ENCODE results near the gene SYNGR1. TPM values are rescaled to one million over a fixed set of nuclear protein-coding genes. Genes with fewer than 3 reads are reported as not detected.
"Not testable (repeated sequence)": the region's sequence is repeated elsewhere in the genome, so short reads cannot be mapped to it uniquely, and the experiment has no call there.

SYNGR1 gene
- total RNA-seq, 2 donors from 2014 or later, result 4.4 to 5.3 TPM

DNA sequence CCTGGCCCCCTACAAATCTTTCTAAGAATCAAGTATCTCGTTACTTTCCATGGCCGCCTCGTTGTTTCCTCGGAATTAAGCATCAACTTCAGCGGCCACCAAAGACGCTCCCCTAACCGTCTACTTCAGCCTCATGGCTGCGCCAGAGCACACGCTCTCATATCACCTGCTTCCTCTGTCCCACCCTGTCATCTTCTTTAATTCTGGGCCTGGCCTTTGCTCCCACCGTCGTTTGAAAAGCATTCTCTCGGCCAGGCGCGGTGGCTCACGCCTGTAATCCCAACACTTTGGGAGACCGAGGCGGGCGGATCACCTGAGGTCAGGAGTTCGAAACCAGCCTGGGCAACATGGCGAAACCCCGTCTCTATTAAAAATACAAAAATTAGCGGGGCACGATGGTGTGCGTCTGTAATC, 29.2 kb upstream of the SYNGR1 start:
- Mint-ChIP-seq H3K27ac (peak overlapping the region; percentile 98), H3K36me3 (ENCODE audit: insufficient read depth in 2 of 2) (peaks cover 24 to 31% of the 10 kb centered on the region in 2 donors), H3K4me3 (peak overlapping the region; percentile 99 to 100), H3K4me1 (ENCODE audit: low read depth) (peaks cover 39% of the 10 kb centered on the region)
- ATAC-seq (replicated peaks in 1 of 2); H3K27me3 Mint-ChIP-seq (ENCODE audit: low read depth); H3K9me3 Mint-ChIP-seq; DNase-seq: not testable (repeated sequence)

DNA sequence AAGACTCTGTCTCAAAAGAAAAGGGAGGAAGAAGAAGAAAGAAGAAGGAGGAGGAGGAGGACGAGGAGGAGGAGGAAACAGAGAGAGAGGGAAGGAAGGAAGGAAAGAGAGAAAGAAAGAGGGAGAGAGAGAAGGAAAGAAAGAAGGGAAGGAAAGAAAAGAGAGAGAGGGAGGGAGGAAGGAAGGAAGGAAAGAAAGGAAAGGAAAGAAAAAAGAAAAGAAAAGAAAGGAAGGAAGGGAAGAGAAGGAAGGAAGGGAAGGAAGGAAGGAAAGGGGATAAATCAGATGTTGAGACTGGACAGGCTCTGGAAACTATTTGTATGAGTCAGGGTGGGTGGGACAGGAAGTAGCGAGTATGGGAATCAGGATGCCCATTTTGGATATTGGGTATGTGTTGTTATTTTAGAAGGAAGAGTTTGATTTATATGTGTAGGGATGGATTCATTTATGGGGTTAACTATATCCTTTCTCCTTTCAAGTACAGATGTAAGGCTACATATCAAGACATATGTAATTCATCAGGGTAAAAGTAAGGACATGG, 24.3 kb upstream of the SYNGR1 start:
- no peak overlapping the region for H3K27ac Mint-ChIP-seq
- H3K27me3 Mint-ChIP-seq (ENCODE audit: low read depth), result no peaks in the 10 kb centered on the region
- H3K4me1 Mint-ChIP-seq (ENCODE audit: low read depth), result no peaks in the 10 kb centered on the region
- H3K9me3 Mint-ChIP-seq, result no peaks in the 10 kb centered on the region
- no peak for DNase-seq
- H3K4me3 Mint-ChIP-seq, result no peak overlapping the region
- no peak for ATAC-seq (replicated peaks in 1 of 2)
- no peaks in the 10 kb centered on the region for H3K36me3 Mint-ChIP-seq (ENCODE audit: insufficient read depth in 2 of 2)

DNA sequence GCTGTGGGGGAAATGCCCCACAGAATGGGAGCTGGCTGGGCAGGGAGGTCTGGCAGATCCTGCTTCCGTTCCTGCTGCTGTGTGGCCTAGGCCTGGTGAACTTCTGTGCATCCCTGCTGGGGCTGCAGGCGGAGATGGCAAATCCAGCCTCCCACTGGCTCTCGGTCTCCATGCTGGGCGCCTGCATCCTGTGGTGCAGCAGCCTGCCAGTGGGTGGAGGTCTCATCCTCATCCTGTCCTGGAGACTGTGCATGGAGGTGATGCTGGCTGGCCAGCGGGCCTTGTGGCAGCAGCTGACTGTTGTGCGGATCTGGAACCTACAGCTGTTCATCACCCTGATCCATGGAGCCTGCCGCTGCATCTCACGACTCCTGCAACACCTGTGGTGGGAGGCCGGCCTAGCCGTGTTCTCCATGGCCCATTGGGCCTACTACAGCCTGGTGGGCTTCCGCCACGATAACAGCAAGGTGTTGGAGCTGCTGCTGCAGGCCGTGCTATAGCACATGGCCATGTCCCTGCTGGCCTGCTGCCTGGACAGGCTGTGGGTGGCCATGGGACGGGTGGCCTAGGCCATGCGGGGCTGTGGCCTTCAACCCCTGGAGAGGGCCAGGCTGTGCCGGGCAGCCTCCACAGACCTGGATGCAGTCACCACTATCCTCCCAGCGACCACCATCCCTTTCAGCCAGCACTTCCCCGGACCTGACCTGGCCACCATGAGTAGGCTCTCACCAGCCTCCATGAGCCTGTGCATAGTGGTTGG, 21.6 kb upstream of the SYNGR1 start:
- DNase-seq (no peak), ATAC-seq (replicated peaks in 1 of 2) (no peak)
- Mint-ChIP-seq H3K9me3 (no peaks in the 10 kb centered on the region), H3K27ac (no peak overlapping the region), H3K36me3 (ENCODE audit: insufficient read depth in 2 of 2) (no peaks in the 10 kb centered on the region), H3K27me3 (ENCODE audit: low read depth) (no peaks in the 10 kb centered on the region), H3K4me1 (ENCODE audit: low read depth) (peaks cover 15% of the 10 kb centered on the region), H3K4me3 (no peak overlapping the region)

DNA sequence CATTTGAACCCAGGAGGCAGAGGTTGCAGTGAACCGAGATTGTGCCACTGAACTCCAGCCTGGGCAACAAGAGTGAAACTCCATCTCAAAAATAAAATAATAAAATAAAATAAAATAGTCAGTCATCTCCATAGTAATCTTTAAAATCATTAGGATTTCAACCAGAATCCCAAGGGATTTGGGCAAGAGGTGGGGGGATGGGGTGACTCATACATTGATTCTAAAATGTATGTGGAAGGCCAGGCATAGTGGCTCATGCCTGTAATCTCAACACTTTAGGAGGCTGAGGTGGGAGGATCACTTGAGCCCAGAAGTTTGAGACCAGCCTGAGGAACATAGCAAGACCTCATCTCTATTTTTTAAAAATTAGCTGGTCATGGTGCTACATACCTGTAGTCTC, 19.2 kb upstream of the SYNGR1 start:
- DNase-seq; ATAC-seq (replicated peaks in 1 of 2); H3K9me3 Mint-ChIP-seq; H3K4me3 Mint-ChIP-seq; H3K27ac Mint-ChIP-seq; H3K27me3 Mint-ChIP-seq (ENCODE audit: low read depth); H3K36me3 Mint-ChIP-seq (ENCODE audit: insufficient read depth in 2 of 2): not testable (repeated sequence)
- peaks cover 15% of the 10 kb centered on the region for H3K4me1 Mint-ChIP-seq (ENCODE audit: low read depth)

DNA sequence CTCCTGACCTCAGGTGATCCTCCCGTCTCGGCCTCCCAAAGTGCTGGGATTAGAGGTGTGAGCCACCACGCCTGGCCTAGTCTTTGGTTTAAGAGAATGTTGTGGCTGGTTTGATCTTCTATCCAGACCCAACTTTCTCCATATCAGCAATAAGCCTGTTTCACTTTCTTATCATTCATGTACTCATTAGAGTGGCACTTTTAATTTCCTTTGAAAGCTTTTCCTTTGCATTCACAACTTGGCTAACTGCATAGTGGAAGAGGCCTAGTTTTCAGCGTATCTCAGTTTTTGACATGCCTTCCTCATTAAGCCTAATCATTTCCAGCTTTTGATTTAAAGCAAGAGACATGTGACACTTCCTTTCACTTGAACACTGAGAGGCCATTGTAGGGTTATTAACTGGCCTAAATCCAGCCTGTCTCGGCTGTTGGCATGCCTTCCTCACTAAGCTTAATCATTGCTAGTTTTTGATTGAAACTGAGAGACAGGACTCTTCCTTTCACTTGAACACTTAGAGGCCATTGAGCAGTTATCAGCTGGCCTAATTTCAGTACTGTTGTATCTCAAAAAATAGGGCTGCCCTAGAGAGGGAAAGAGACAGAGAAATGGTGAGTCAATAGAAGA, 17.2 kb upstream of the SYNGR1 start:
- H3K4me3 Mint-ChIP-seq, result no peak overlapping the region
- H3K27ac Mint-ChIP-seq, result no peak overlapping the region
- no peaks in the 10 kb centered on the region for H3K9me3 Mint-ChIP-seq

DNA sequence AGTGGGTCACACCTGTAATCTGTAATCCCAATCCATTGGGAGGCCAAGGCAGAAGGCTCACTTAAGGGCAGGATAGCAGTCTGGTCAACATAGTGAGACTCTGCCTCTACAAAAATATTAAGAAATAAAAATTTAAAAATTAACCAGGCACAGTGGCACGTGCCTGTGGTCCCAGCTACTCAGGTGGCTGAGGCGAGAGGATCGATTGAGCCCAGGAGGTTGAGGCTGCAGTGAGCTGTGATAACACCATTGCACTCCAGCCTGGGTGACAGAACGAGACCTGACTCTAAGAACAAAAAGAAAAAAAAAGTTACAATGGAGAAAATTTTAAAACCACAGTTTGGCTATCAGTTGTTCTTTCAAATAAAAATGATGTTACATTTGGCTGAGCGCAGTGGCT, 13.4 kb upstream of the SYNGR1 start:
- Mint-ChIP-seq H3K27ac (no peak overlapping the region), H3K4me3 (no peak overlapping the region), H3K27me3 (ENCODE audit: low read depth) (no peaks in the 10 kb centered on the region), H3K36me3 (ENCODE audit: insufficient read depth in 2 of 2) (no peaks in the 10 kb centered on the region), H3K4me1 (ENCODE audit: low read depth) (peaks cover 15% of the 10 kb centered on the region), H3K9me3 (no peaks in the 10 kb centered on the region)
- ATAC-seq (replicated peaks in 1 of 2) (no peak), DNase-seq (no peak)

More for the DNA sequence above, 17.2 kb upstream of the SYNGR1 start:
- ATAC-seq (replicated peaks in 1 of 2) (peak; percentile 31 to 78), DNase-seq (no peak)
- peaks cover 15% of the 10 kb centered on the region for H3K4me1 Mint-ChIP-seq (ENCODE audit: low read depth)
- no peaks in the 10 kb centered on the region for H3K36me3 Mint-ChIP-seq (ENCODE audit: insufficient read depth in 2 of 2)
- no peaks in the 10 kb centered on the region for H3K27me3 Mint-ChIP-seq (ENCODE audit: low read depth)

DNA sequence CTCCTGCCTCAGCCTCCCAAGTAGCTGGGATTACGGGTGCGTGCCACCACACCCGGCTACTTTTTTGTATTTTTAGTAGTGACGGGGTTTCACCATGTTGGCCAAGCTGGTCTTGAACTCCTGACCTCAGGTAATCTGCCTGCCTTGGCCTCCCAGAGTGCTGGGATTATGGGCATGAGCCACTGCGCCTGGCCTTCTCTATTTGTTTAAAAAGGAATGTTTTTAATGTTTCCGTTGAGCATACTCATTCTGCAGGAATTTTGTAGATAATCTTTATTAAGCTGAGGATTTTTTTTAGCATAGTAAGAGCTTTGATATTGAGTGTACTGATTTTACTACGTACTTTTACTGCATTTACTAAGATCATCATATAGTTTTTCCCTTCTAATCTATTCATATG, 10.0 kb upstream of the SYNGR1 start:
- H3K36me3 Mint-ChIP-seq (ENCODE audit: insufficient read depth in 2 of 2); DNase-seq; H3K27ac Mint-ChIP-seq; H3K4me3 Mint-ChIP-seq; ATAC-seq (replicated peaks in 1 of 2); H3K4me1 Mint-ChIP-seq (ENCODE audit: low read depth); H3K9me3 Mint-ChIP-seq: not testable (repeated sequence)
- H3K27me3 Mint-ChIP-seq (ENCODE audit: low read depth), result peaks cover 15% of the 10 kb centered on the region

DNA sequence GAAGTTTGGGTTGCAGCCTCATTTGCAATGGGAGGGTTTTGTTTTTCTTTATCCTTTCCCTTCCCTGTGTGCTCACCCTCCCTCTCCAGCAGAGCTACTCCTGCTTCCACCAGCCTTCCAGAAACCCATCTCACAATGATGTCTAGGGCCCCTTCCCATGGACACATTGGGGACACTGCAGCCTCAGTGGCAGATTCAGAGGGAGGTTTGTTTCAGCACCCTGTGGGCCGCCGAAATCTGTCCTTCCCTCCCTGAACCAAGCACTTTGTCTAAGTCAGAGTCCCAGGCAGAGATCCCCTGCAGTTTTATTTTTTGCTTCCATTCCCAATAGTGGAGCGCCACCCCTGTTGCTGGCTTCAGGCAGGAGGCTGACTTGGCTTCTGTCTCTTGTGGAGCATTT, 8.6 kb upstream of the SYNGR1 start:
- Mint-ChIP-seq H3K4me3 (no peak overlapping the region), H3K36me3 (ENCODE audit: insufficient read depth in 2 of 2) (no peaks in the 10 kb centered on the region), H3K27me3 (ENCODE audit: low read depth) (peaks cover 15% of the 10 kb centered on the region), H3K27ac (no peak overlapping the region), H3K9me3 (no peaks in the 10 kb centered on the region), H3K4me1 (ENCODE audit: low read depth) (peaks cover 8% of the 10 kb centered on the region)
- ATAC-seq (replicated peaks in 1 of 2), result no peak
- no peak for DNase-seq

DNA sequence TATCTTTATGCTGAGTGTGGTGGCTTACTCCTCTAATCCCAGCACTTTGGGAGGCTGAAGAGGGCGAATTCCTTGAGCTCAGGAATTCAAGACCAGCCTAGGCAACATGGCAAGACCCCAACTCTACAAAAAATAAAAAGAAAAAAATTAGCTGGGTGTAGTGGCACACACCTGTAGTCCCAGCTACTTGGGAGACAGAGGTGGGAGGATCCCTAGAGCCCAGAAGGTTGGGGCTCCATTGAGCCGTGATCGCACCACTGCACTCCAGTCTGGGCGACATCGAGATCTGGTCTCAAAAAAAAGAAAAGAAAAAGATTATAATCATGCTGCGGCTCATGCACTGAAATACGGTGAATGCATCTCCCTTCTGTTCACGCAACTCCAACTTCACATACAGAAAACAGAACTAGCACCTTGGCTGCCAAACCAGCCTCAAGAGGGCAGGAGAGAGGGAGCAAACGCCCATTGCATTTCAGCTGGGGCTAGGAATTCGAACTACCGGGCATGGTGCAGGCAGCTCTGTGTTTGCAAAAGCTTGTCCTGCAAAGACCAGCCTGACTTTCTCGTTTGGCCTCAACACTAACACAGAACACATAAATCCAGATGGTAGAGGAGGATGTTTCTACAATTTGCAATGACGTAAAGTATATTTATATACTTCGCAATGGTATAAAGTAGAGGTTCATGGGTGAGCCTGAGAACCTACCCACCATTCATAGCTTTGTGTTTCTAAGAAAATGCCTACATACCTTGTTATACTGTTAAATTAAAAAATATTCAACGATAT, 6.3 kb upstream of the SYNGR1 start:
- DNase-seq, result peak; percentile 48 to 52
- Mint-ChIP-seq H3K36me3 (ENCODE audit: insufficient read depth in 2 of 2) (no peaks in the 10 kb centered on the region), H3K4me3 (no peak overlapping the region), H3K27me3 (ENCODE audit: low read depth) (peaks cover 15% of the 10 kb centered on the region), H3K4me1 (ENCODE audit: low read depth) (peaks cover 8% of the 10 kb centered on the region), H3K9me3 (no peaks in the 10 kb centered on the region), H3K27ac (no peak overlapping the region)
- ATAC-seq (replicated peaks in 1 of 2), result peak; percentile 65 to 66

DNA sequence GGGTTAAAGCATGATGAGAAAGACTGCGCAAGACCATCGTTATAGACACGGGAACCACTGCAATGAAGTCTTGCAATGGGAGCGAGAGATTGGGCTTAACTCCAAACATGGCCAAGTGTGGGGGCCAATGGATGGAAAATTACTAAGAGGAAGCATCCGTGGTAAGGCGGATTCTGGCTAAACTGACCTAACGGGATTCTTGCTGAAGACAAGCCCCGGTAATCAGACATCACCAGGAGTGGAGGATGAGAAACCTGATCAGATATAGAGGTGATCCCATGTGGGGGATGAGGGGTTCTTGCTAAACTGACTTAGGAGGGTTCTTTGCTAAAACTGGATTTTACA, 5.8 kb upstream of the SYNGR1 start:
- no peak overlapping the region for H3K4me3 Mint-ChIP-seq
- ATAC-seq (replicated peaks in 1 of 2) (no peak), DNase-seq (no peak)
- H3K36me3 Mint-ChIP-seq (ENCODE audit: insufficient read depth in 2 of 2), result no peaks in the 10 kb centered on the region
- no peaks in the 10 kb centered on the region for H3K9me3 Mint-ChIP-seq
- no peak overlapping the region for H3K27ac Mint-ChIP-seq
- H3K27me3 Mint-ChIP-seq (ENCODE audit: low read depth), result peaks cover 15% of the 10 kb centered on the region
- peaks cover 11% of the 10 kb centered on the region for H3K4me1 Mint-ChIP-seq (ENCODE audit: low read depth)

DNA sequence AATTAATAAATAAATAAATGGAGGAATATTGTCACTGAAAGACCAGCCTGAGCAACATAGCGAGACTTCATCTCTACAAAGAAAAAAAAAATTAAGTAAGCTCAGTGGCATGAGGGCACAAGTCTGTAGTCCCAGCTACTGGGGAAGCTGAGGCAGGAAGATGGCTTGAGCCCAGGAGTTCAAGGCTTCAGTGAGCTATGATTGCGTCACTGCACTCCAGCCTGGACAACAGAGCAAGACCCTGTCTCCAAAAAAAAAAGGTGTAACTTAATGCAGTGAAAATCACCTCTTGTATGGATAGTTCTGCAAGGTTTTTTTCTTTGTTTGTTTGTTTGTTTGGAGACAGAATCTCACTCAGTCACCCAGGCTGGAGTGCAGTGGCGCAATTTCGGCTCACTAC, 4.6 kb upstream of the SYNGR1 start:
- no peak for ATAC-seq (replicated peaks in 1 of 2)
- H3K4me1 Mint-ChIP-seq (ENCODE audit: low read depth), result peaks cover 17% of the 10 kb centered on the region
- H3K4me3 Mint-ChIP-seq, result no peak overlapping the region
- no peaks in the 10 kb centered on the region for H3K9me3 Mint-ChIP-seq
- H3K27ac Mint-ChIP-seq, result no peak overlapping the region
- no peak for DNase-seq
- peaks cover 15% of the 10 kb centered on the region for H3K27me3 Mint-ChIP-seq (ENCODE audit: low read depth)
- H3K36me3 Mint-ChIP-seq (ENCODE audit: insufficient read depth in 2 of 2), result peaks cover 0 to 1% of the 10 kb centered on the region in 2 donors

DNA sequence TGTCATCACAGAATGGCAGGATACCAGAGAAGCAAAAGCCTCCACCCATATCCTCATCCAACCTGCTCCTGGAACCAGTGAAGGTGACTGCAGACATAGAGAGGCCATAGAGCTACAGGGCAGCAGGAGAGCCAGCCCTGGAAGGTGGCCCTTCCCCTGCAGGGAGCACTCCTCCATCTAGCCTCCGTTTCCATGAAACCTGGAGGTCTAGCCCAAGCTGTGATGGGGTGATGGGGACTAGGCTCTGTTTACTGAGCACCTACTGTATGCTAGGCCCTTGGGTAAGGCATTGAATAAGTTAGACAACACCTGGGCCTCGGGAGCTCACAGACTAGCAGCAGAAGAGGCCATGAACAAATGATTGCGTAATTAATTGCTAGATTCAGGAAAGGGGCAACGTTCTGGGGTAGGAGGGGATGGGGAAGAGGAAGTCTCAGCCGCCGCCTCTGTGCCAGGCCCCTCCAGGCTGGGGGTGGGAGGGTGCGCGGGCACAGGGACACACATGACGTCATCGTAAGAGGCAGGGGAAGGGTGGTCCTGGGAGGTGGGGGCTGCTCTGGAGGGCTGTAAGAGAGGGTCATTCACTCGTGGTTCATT, 784 bp upstream of the SYNGR1 start:
- peak overlapping the region; percentile 84 to 90 for H3K4me3 Mint-ChIP-seq
- H3K27ac Mint-ChIP-seq, result no peak overlapping the region
- no peaks in the 10 kb centered on the region for H3K9me3 Mint-ChIP-seq
- H3K4me1 Mint-ChIP-seq (ENCODE audit: low read depth), result peaks cover 19% of the 10 kb centered on the region
- H3K36me3 Mint-ChIP-seq (ENCODE audit: insufficient read depth in 2 of 2), result peaks cover 0 to 1% of the 10 kb centered on the region in 2 donors
- peaks cover 8% of the 10 kb centered on the region for H3K27me3 Mint-ChIP-seq (ENCODE audit: low read depth)
- DNase-seq (peak in 1 of 2 donors; percentile 9), ATAC-seq (replicated peaks in 1 of 2) (peak; percentile 18 to 23)

DNA sequence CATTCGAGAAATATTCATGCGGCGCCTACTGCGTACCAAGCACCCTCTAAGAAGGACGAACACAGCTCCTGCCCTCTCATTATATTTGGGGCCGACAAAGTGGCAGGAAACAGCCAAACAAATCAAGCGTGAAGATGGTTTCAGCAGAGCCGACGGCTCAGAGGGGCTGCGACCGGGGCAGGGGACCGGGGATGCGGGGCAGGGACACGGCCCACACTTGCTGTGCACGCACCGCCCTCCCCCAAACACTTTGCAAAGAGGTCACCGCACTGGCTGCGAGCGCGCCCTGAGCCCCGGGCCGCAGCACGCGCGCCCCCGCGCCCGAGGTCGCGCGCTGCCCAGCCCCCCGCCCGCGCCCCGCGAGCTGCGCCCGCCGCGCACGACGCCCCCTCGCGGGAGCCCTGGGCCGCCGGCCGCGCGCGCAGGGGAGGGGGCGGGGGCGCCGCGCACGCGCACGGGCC, 255 bp upstream of the SYNGR1 start:
- H3K4me3 Mint-ChIP-seq, result peak overlapping the region; percentile 84 to 90
- H3K27ac Mint-ChIP-seq, result no peak overlapping the region
- DNase-seq (peak; percentile 28 to 34), ATAC-seq (replicated peaks in 1 of 2) (peak; percentile 58 to 62)
- peaks cover 2% of the 10 kb centered on the region for H3K27me3 Mint-ChIP-seq (ENCODE audit: low read depth)
- H3K36me3 Mint-ChIP-seq (ENCODE audit: insufficient read depth in 2 of 2), result peaks cover 0 to 1% of the 10 kb centered on the region in 2 donors
- peaks cover 19% of the 10 kb centered on the region for H3K4me1 Mint-ChIP-seq (ENCODE audit: low read depth)
- H3K9me3 Mint-ChIP-seq, result no peaks in the 10 kb centered on the region
